ENCODE data around the gene GRIN2B.

Gene GRIN2B

GRCh38 chr12:13981296-13981962 is at the start of gene GRIN2B:
GRIN2B (minus strand) TSS chr12:13981602; CDS start chr12:13866208, 115,394 bp downstream.
- Mint-ChIP-seq H3K36me3 (peaks cover 2% of the 10 kb centered on the region), H3K27me3 (peaks cover 48% of the 10 kb centered on the region), H3K9me3 (ENCODE audit: low read depth) (no peaks in the 10 kb centered on the region), H3K4me3 (peak within 1 kb of the TSS; percentile 69), H3K4me1 (ENCODE audit: low read depth) (peaks cover 15% of the 10 kb centered on the region), H3K27ac (no peak within 1 kb of the TSS)

DNA sequence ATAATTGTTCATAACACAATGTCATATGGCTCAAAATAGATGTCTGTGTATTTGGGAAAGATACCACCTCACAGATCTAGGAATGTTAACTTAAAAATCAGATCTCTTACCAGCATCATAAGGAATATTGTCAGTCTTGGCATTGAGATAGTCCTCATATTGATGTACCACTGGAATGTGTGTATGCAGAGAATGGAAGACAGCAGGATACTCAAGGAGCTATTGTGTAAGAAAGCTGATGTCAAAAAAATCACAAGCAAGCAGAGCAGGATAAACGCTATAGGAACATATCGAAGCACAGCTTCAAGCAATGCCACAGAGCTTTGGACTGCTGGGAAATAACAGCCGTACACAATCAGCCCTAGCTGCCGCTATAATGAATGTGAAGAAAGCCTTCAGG is 45.1 kb upstream of the GRIN2B start:
- no peak overlapping the region for H3K4me3 Mint-ChIP-seq
- peaks cover 4% of the 10 kb centered on the region for H3K9me3 Mint-ChIP-seq (ENCODE audit: low read depth)
- no peak overlapping the region for H3K27ac Mint-ChIP-seq
- H3K4me1 Mint-ChIP-seq (ENCODE audit: low read depth), result no peaks in the 10 kb centered on the region
- peaks cover 5% of the 10 kb centered on the region for H3K27me3 Mint-ChIP-seq
- no peaks in the 10 kb centered on the region for H3K36me3 Mint-ChIP-seq

GRCh38 chr12:14024591-14024990 is 43.2 kb upstream of the GRIN2B start:
- Mint-ChIP-seq H3K27me3 (peaks cover 5% of the 10 kb centered on the region), H3K4me1 (ENCODE audit: low read depth) (no peaks in the 10 kb centered on the region), H3K27ac (no peak overlapping the region), H3K9me3 (ENCODE audit: low read depth) (peaks cover 4% of the 10 kb centered on the region), H3K4me3 (no peak overlapping the region), H3K36me3 (no peaks in the 10 kb centered on the region)

DNA sequence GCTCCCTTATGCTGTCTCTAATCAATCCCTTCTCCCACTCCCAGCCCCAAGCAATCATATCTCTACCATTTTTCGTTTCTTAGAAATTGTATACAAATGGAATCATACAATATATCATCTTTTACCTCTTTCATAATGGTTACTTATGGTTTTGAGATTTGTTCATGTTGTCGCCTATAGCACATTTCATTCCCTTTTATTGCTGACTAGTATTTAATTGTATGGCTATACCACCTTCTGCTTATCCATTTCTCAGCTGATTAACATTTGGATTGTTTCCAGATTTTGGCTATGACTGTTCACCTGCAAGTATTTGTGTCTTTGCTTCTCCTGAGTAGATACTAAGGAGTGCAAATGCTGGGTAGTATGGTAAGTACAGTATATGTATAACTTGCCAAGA is 36.7 kb upstream of the GRIN2B start:
- H3K9me3 Mint-ChIP-seq (ENCODE audit: low read depth), result no peaks in the 10 kb centered on the region
- no peaks in the 10 kb centered on the region for H3K4me1 Mint-ChIP-seq (ENCODE audit: low read depth)
- no peak overlapping the region for H3K27ac Mint-ChIP-seq
- no peak overlapping the region for H3K4me3 Mint-ChIP-seq
- H3K36me3 Mint-ChIP-seq, result no peaks in the 10 kb centered on the region
- H3K27me3 Mint-ChIP-seq, result no peaks in the 10 kb centered on the region

DNA sequence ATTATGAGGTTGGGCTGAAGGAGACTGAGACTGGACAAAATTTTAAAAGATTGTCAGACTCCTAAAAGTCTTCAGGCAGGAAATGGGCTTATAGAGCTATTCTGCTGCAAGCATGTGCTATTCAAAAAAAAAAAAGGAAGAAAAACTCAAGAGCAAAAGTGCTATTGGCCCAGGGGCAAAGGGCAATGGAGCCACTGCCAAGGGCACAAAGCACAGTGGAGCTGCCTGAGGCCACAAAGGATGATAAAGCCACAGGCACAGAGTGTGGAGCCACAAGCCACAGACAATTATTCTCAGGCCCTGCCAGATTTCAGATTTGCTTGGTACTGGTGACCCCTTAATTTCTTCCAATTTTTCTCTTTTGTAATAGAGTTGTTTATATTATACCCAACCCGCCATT is 29.6 kb upstream of the GRIN2B start:
- Mint-ChIP-seq H3K27ac (no peak overlapping the region), H3K36me3 (no peaks in the 10 kb centered on the region), H3K4me3 (no peak overlapping the region), H3K27me3 (peaks cover 9% of the 10 kb centered on the region), H3K4me1 (ENCODE audit: low read depth) (no peaks in the 10 kb centered on the region), H3K9me3 (ENCODE audit: low read depth) (no peaks in the 10 kb centered on the region)

- H3K36me3 Mint-ChIP-seq, result peaks cover 3% of the 10 kb centered on the region
- no peak overlapping the region for H3K4me3 Mint-ChIP-seq
- peaks cover 12% of the 10 kb centered on the region for H3K9me3 Mint-ChIP-seq (ENCODE audit: low read depth)
- no peaks in the 10 kb centered on the region for H3K4me1 Mint-ChIP-seq (ENCODE audit: low read depth)
- no peak overlapping the region for H3K27ac Mint-ChIP-seq
- peaks cover 9% of the 10 kb centered on the region for H3K27me3 Mint-ChIP-seq
Observed at GRCh38 chr12:14007639-14008038, 26.2 kb upstream of the GRIN2B start.

GRCh38 chr12:13992585-13992984 is 11.2 kb upstream of the GRIN2B start:
- H3K27ac Mint-ChIP-seq, result no peak overlapping the region
- no peaks in the 10 kb centered on the region for H3K36me3 Mint-ChIP-seq
- H3K27me3 Mint-ChIP-seq, result peaks cover 6% of the 10 kb centered on the region
- no peaks in the 10 kb centered on the region for H3K4me1 Mint-ChIP-seq (ENCODE audit: low read depth)
- no peak overlapping the region for H3K4me3 Mint-ChIP-seq
- H3K9me3 Mint-ChIP-seq (ENCODE audit: low read depth), result no peaks in the 10 kb centered on the region

DNA sequence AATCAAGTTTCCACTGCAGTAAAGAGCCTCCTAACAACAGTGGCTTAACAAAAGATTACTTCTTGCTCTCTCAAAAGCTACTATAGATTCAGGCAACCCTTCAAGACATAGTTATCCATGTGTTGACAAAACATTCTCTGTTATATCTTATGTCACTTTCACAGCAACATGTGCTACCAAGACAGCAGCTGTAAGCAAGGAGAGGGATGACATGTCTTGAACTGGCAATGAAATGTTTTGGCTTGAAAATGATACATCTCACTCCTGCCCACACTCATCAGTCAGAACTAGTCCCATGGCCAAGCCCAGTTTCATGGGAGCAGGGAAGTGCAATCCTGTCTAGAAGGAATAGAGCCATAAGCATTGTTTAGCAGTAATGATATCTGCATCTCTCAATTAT is 10.7 kb upstream of the GRIN2B start:
- peaks cover 6% of the 10 kb centered on the region for H3K27me3 Mint-ChIP-seq
- H3K36me3 Mint-ChIP-seq, result no peaks in the 10 kb centered on the region
- no peaks in the 10 kb centered on the region for H3K4me1 Mint-ChIP-seq (ENCODE audit: low read depth)
- H3K9me3 Mint-ChIP-seq (ENCODE audit: low read depth), result no peaks in the 10 kb centered on the region
- no peak overlapping the region for H3K27ac Mint-ChIP-seq
- H3K4me3 Mint-ChIP-seq, result no peak overlapping the region

DNA sequence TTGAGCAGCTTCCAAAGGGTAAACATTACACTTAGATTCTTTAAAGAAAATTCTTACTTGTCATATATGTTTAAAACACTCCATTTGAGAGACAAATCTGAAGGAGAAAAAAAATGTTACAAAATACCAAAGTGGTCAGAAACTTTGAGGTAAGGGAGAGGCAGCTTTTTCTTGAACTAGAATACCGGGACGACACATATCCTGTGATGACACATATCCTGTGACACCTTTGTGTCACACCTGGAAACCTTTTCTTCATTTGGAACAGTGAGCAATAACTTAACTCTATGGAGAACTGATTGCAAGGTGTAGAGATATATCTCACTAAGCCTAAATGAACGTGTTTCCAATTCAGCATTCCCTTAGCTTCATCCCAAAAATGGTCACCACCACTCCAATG is 4.6 kb upstream of the GRIN2B start:
- H3K4me3 Mint-ChIP-seq, result no peak overlapping the region

DNA sequence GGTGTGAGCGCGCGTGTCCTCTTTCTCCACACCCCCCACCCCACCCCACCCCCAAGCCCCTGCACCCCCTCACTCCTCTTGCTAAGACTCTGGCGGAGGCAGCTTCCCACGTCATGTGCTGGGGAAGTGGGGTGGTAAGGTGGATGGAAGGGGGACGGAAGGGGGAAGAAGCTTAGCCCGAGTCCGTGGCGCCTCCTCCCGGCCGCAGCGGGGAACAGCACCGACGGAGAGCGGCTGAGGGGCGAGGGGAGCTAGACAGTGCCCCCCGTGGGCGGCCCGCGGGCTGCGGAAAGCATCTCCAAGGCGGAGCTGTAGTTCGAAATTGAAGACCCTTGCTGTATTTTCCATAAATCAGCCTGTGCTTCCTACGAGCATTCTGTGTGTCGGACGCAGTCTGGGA is 588 bp upstream of the GRIN2B start:
- Mint-ChIP-seq H3K9me3 (ENCODE audit: low read depth) (no peaks in the 10 kb centered on the region), H3K27me3 (peaks cover 45% of the 10 kb centered on the region), H3K27ac (no peak overlapping the region), H3K36me3 (peaks cover 2% of the 10 kb centered on the region), H3K4me3 (no peak overlapping the region), H3K4me1 (ENCODE audit: low read depth) (peaks cover 15% of the 10 kb centered on the region)

More for the DNA sequence above, 4.6 kb upstream of the GRIN2B start:
- Mint-ChIP-seq H3K36me3 (peaks cover 2% of the 10 kb centered on the region), H3K27ac (no peak overlapping the region), H3K27me3 (peaks cover 18% of the 10 kb centered on the region), H3K4me1 (ENCODE audit: low read depth) (peaks cover 6% of the 10 kb centered on the region), H3K9me3 (ENCODE audit: low read depth) (no peaks in the 10 kb centered on the region)

DNA sequence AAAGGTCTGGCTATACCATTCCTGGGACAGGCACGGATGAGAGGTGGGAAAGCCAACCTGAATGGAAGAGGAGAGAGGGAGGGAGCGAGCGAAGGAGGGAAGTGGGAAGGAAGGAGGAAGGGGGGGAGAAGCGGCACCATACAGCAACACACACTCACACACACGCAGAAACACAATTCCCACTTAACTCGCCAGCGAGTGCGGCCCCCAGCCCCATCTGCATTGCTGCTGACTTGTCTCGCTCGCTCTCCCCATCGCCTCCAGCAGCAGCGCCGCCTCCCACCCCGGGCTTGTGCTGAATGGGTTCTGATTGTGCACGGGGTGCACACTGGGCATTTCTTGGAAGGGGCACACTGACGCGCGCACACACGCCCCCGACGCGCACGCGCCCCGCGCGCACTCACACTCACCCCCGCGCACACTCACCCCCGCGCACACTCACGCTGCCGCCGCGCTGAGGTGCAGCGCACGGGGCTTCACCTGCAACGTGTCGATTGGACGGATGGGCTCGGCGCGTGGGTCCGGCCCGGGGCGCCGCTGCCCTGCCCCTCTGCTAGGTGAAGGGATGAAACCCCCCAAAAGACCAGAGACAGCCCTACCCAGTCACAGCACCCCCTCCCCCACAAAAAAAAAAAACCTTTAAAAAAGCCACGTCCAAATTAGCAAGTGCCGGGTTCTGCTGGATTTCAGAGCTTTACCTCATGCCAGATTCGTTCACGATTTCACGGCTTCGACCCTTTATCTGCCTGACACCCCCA is 685 bp downstream of the GRIN2B start:
- Mint-ChIP-seq H3K9me3 (ENCODE audit: low read depth) (no peaks in the 10 kb centered on the region), H3K27me3 (peaks cover 48% of the 10 kb centered on the region), H3K4me1 (ENCODE audit: low read depth) (peaks cover 15% of the 10 kb centered on the region), H3K36me3 (peaks cover 2% of the 10 kb centered on the region), H3K27ac (no peak overlapping the region), H3K4me3 (peak overlapping the region; percentile 69)

DNA sequence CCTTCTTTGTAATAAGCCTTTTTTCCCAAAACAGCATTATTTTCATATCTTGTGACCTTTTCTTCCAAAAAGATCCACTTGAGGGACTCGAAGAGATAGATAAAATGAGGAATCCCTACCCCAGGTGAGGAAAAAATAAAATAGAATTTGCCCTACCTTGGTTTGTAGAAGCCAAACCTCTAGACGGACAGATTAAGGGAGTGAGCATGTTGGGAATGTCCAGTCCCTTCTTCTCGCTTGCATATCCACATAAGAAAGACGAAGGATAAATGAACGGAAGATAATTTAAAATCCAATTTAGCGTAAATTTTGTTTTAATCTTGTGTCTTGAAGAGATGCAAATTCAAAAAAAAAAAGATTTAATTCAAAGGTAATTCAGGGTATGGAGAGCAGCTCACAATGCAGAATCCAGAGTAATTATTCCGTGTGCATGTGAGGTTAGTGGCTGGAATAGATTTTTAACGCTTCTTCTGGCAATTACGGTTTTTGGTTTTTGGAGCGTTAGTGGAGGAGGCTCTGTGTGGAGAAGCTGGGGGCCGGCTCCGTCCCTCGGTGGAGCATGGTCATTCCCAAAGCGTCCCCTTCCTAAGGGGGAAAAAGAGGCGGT is 1.5 kb downstream of the GRIN2B start:
- peaks cover 2% of the 10 kb centered on the region for H3K36me3 Mint-ChIP-seq
- peaks cover 15% of the 10 kb centered on the region for H3K4me1 Mint-ChIP-seq (ENCODE audit: low read depth)
- peaks cover 48% of the 10 kb centered on the region for H3K27me3 Mint-ChIP-seq
- no peak overlapping the region for H3K27ac Mint-ChIP-seq
- H3K9me3 Mint-ChIP-seq (ENCODE audit: low read depth), result no peaks in the 10 kb centered on the region
- H3K4me3 Mint-ChIP-seq, result peak overlapping the region; percentile 39

GRCh38 chr12:13978876-13979275 is 2.5 kb downstream of the GRIN2B start:
- Mint-ChIP-seq H3K27ac (no peak overlapping the region), H3K4me3 (no peak overlapping the region), H3K27me3 (peaks cover 45% of the 10 kb centered on the region), H3K4me1 (ENCODE audit: low read depth) (peaks cover 15% of the 10 kb centered on the region), H3K9me3 (ENCODE audit: low read depth) (no peaks in the 10 kb centered on the region), H3K36me3 (peaks cover 2% of the 10 kb centered on the region)

GRCh38 chr12:13976880-13977279 is 4.5 kb downstream of the GRIN2B start:
- peaks cover 35% of the 10 kb centered on the region for H3K27me3 Mint-ChIP-seq
- no peaks in the 10 kb centered on the region for H3K36me3 Mint-ChIP-seq
- H3K9me3 Mint-ChIP-seq (ENCODE audit: low read depth), result no peaks in the 10 kb centered on the region
- H3K4me3 Mint-ChIP-seq, result no peak overlapping the region
- H3K27ac Mint-ChIP-seq, result no peak overlapping the region
- H3K4me1 Mint-ChIP-seq (ENCODE audit: low read depth), result peaks cover 14% of the 10 kb centered on the region

GRCh38 chr12:13976028-13976584 is 5.3 kb downstream of the GRIN2B start:
- Mint-ChIP-seq H3K27me3 (peaks cover 32% of the 10 kb centered on the region), H3K9me3 (ENCODE audit: low read depth) (no peaks in the 10 kb centered on the region), H3K4me3 (no peak overlapping the region), H3K27ac (no peak overlapping the region), H3K4me1 (ENCODE audit: low read depth) (peaks cover 10% of the 10 kb centered on the region), H3K36me3 (no peaks in the 10 kb centered on the region)

Data from activated naive CD8-positive, alpha-beta T cell (primary cell).